Measurements from ENCODE around the gene TRAF5.

- TF ChIP-seq CTCF (IDR thresholded peaks at IDR 0.05): no peak
- TF ChIP-seq POLR2A (IDR thresholded peaks at IDR 0.05): no peak
These were observed 21.9 kb downstream of the TRAF5 start for GRCh38 chr1:211348547-211348946.
